Measurements from ENCODE around the gene ASPSCR1.
A peak's percentile ranks its signal among the peaks of the same experiment; 100 is the strongest.

Gene ASPSCR1

DNA sequence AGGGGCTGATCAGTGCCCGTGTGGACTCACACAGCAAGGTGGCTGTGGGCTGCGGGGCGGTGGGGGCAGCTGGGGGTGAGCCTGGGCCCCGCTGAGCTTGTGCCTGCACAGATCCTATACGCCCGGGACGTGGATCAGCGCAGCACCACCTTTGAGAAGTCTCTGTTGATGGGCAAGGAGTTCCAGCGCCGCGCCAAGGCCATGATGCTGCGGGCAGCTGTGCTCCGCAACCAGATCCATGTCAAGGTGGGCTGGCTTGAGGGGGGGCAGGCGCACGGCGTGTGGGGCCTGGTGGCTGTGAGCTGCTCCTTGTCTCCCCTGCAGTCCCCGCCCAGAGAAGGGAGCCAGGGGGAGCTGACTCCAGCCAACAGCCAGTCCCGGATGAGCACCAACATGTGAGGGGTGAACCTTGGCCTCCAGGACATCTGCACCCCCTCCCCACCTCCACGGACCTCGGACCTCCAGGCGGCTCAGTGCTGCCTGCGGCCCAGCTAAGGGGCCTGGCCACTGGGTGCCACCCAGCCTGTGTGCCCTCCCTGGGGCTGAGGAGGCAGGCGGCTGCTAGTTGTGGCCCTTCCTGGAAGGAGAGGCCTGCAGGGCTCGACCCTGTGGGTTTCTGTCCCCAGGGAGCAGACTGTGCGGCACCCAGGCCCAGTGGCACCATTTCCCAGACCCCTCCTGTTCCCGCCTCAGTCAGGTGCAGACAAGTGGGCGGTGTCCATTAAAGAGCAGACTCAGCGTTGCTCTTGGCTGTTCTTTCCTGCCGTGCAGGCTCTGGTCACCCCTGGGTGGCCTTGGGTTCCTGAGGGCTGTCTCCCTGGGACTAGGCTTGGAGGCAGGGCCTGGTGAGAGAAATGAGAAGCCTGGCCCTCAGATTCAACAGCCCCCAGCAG is 79.5 kb downstream of the ASPSCR1 start:
- no peak for TF ChIP-seq JUND (IDR thresholded peaks at IDR 0.05; ENCODE audit: low read depth)
- in situ Hi-C loops (cut with HindIII; ENCODE audit: low pct_unique_long_range_greater_than_20kb, low sequenced_read_pairs): no loop called here
- DNase-seq (ENCODE audit: low read depth in 1 of 2, low spot score in 1 of 2): no peak

DNA sequence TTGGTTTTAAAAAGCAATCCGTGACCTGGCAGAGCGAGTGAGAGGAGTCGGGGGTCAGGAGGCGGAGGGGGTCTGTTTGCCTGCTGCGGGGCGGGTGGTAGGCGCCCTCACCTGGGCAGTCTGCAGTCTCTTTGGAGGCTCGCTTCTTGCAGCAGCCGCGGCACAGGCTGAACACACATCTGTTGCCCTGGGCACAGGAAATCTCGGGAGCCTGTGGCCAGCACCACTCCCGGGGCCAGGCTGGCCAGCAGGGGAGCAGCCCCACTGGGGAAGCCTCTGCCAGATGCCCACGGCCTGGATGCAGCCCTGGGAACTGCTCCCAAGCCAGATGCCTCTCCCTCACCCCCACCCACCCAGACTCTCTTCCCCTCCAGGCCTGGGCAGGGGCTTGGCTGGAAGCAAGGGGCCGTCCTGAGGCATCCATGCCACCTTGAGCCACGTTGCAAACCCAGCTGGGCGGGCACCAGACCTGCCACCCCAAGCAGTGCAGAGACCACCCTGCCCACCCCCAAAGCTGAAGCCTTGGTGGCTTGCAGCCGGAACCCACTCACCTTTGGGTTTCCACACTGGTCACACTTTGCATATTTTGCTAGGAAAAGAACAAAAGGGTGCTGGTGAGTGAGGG is 80.9 kb downstream of the ASPSCR1 start:
- no peak for DNase-seq (ENCODE audit: low read depth in 1 of 2, low spot score in 1 of 2)
- in situ Hi-C loops (cut with HindIII; ENCODE audit: low pct_unique_long_range_greater_than_20kb, low sequenced_read_pairs): no loop called here
- no peak for TF ChIP-seq JUND (IDR thresholded peaks at IDR 0.05; ENCODE audit: low read depth)

DNA sequence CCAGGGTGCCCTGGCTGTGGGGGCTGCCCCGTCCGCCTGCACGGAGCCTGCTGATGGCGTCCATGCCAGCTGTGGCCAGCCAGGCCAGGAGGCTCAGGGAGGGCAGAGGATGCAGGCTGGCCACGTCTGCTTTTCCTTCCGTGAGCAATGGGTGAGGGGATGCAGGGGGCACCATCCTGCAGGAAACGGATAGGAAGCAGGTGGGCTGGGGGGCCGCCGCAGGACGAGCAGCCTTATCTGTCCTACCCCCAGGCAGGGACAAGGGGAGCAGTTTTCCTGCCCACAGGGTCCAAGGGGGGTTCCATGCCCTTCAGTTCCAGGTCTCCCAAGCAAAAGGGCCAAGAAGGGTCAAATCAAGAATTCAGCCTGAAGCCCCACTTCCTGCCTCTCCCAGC is 81.4 kb downstream of the ASPSCR1 start:
- DNase-seq (ENCODE audit: low read depth in 1 of 2, low spot score in 1 of 2): no peak
- TF ChIP-seq JUND (IDR thresholded peaks at IDR 0.05; ENCODE audit: low read depth): no peak
- in situ Hi-C loops (cut with HindIII; ENCODE audit: low pct_unique_long_range_greater_than_20kb, low sequenced_read_pairs): no loop called here

DNA sequence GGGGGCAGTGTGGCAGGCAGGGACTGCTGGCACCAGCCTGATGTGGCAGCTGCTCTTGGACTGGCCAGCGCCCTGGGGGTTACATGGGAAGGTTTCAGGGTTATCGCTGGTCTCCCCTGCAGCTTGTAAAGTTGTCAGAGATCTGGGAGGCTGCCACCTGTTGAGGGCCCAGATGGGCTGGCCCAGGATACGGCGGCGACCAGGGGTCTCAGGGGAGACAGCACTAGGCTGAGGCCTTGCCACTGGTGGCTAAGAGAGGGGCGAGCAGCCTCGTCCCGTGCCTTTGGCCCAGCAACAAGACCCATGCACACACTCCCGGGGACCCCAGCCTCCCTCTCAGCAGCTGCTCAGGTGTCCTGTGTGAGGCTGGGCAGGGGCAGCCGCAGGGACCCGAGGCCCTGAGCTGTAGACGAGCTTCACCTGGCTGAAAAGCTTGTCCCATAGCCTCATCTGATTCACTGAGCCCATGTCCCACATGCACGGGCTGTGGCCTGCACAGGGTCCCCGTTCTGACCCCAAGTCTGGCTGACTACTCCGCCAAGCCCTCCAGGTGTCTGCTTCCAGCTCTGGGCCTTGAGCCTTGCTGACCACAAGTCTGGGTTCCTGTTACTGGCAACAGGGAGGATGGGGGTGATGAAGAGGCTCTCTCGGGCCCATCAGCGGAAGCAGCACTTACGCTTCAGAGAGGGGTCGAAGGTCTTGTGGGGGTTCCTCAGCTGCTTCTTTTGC is 82.0 kb downstream of the ASPSCR1 start:
- TF ChIP-seq JUND (IDR thresholded peaks at IDR 0.05; ENCODE audit: low read depth): no peak
- in situ Hi-C loops (cut with HindIII; ENCODE audit: low pct_unique_long_range_greater_than_20kb, low sequenced_read_pairs): no loop called here
- DNase-seq (ENCODE audit: low read depth in 1 of 2, low spot score in 1 of 2): no peak

DNA sequence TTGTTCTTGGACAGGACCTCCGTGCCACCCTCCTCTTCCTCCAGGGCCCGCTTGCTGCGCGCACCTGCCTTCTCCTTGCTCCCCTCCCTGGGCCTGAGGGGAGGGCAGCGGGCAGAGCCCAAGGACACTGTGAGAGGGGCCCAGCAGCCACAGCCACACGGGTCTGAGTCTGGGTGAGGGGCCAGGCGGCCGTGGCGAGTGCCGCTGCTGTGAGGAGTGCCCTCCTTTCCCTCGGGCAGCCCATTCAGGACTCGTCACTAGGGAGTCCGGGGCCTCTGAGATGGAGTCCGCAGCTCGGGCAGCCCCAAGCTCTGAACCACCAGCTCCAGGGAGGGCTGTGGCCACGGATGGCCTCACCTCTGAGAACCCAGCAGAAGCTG is 82.6 kb downstream of the ASPSCR1 start:
- no peak for TF ChIP-seq JUND (IDR thresholded peaks at IDR 0.05; ENCODE audit: low read depth)
- in situ Hi-C loops (cut with HindIII; ENCODE audit: low pct_unique_long_range_greater_than_20kb, low sequenced_read_pairs): no loop called here
- DNase-seq (ENCODE audit: low read depth in 1 of 2, low spot score in 1 of 2): no peak

DNA sequence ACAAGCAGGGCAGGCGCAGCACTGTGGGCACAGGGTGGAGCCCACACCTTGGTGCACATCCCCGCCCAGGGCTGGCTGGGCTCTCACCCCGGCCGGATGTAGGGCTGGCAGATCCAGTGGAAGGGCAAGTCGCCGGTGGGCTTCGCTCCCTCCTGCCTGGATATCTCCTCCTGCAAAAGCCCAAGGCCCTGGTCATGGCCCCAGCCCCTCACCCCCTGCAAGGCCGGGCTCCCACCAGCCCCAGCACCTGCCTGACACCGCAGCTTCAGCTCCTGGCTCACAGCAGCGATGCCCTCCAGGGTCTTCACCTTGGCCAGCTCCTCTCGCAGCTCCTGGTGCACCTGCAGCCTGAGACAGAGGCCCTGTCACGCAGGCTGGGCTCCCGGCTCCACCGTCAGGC is 83.2 kb downstream of the ASPSCR1 start:
- in situ Hi-C loops (cut with HindIII; ENCODE audit: low pct_unique_long_range_greater_than_20kb, low sequenced_read_pairs): no loop called here
- no peak for TF ChIP-seq JUND (IDR thresholded peaks at IDR 0.05; ENCODE audit: low read depth)
- no peak for DNase-seq (ENCODE audit: low read depth in 1 of 2, low spot score in 1 of 2)

DNA sequence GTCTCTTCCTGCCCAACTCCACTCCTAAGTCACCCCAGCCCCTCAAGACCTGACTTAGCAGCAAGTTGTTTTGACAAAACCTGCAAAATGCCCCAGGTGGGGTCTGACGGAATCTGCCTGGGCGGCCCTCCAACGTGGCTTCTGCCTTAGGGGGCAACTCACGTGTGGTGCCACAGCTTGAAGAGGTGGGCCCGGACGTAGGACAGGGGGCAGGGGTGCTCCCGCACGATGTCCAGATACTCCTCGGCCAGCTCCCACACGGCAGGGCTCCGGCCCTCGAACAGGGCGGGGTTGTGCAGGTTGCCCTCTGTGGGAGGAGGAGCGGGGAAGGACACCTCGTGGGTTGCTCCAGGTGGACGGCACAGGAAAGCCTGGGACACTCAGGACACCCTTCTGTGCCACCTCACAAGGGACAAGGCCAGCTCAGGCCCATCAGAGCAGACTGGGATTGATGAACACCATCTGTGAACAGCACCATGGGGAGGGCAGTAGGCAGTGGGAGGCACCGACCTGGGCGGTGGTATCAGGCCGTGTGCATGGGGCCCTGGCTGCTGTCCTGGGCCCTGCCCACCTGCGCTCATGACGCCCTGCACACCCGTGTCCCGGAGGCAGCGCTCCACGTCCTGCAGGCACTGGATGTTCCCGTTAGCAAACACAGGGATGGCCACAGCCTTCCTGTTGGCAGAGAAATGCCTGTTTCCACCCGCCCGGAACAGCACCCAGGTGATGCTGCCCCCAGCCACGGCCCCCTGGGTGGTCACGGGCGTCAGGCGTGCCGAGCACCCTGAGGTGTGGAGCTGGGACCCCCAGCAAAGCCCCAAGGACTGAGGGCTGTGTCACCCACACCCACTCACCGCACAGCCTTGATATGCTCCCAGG is 83.9 kb downstream of the ASPSCR1 start:
- DNase-seq (ENCODE audit: low read depth in 1 of 2, low spot score in 1 of 2): no peak
- TF ChIP-seq JUND (IDR thresholded peaks at IDR 0.05; ENCODE audit: low read depth): no peak
- in situ Hi-C loops (cut with HindIII; ENCODE audit: low pct_unique_long_range_greater_than_20kb, low sequenced_read_pairs): no loop called here

DNA sequence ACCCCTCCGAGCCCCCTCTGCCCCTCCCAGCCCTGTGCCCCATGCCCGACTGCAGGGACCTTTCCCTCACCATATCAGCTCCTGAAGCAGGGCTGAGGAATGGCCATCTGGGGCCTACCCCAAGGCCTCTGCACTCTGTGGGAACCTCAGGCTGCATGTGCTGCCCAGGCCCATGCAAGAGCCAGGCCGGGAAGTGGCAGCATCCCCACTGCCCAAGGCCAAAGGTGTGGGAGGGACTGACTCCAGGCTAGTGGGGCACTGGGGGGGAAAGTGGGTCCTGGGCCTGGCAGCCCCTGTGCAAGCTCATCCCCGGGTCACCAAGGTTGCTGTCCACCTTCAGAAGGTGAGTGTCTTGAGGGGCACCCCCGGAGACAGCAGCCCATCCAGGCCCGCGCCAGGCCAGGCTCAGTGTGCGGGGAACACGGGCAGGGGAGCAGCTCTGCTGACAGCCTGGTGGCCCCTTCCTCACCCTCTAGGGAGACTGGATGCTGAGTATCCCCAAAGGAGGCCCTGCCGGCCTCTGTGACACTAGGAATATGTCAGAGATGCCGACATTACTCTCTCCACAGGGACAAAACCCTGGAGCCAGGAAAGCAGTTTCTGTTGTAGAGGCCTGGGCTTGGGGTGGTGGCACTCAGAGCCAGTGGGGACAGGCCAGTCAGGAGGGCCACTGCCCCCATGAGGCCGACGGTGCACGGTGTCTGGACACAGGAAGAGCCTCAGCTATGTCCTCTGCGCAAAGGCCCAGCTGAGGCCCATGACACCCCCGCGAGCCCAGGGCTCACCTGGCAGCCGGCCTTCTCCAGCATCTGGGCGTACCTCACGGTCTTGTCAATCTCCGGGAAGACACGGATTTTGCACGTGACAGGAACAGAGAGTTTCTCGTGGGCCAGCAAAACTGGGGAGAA is 84.9 kb downstream of the ASPSCR1 start:
- no peak for TF ChIP-seq JUND (IDR thresholded peaks at IDR 0.05; ENCODE audit: low read depth)
- in situ Hi-C loops (cut with HindIII; ENCODE audit: low pct_unique_long_range_greater_than_20kb, low sequenced_read_pairs): no loop called here

DNA sequence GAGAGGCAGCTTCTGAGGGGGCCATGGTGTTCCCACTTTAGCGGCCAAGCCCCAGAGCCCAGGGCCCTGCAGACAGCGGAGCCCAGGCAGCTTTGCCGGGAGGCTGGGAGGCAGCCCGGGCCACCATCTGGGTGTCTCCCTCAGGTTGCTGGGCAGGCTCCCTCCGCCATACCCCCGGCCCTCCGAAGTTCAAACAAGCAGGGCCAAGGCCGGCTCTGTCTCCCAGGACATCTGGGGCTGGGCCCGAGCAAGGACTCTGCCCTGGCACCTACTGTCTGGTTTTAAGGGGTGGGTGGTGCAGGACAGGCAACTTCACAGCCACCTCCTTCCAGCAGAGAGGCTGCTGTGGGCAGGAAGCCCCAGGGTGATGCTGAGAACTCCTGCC is 85.5 kb downstream of the ASPSCR1 start:
- DNase-seq (ENCODE audit: low read depth in 1 of 2, low spot score in 1 of 2): no peak
- in situ Hi-C loops (cut with HindIII; ENCODE audit: low pct_unique_long_range_greater_than_20kb, low sequenced_read_pairs): no loop called here
- TF ChIP-seq JUND (IDR thresholded peaks at IDR 0.05; ENCODE audit: low read depth): no peak

More for the DNA sequence above, 84.9 kb downstream of the ASPSCR1 start:
- DNase-seq (ENCODE audit: low read depth in 1 of 2, low spot score in 1 of 2): no peak

DNA sequence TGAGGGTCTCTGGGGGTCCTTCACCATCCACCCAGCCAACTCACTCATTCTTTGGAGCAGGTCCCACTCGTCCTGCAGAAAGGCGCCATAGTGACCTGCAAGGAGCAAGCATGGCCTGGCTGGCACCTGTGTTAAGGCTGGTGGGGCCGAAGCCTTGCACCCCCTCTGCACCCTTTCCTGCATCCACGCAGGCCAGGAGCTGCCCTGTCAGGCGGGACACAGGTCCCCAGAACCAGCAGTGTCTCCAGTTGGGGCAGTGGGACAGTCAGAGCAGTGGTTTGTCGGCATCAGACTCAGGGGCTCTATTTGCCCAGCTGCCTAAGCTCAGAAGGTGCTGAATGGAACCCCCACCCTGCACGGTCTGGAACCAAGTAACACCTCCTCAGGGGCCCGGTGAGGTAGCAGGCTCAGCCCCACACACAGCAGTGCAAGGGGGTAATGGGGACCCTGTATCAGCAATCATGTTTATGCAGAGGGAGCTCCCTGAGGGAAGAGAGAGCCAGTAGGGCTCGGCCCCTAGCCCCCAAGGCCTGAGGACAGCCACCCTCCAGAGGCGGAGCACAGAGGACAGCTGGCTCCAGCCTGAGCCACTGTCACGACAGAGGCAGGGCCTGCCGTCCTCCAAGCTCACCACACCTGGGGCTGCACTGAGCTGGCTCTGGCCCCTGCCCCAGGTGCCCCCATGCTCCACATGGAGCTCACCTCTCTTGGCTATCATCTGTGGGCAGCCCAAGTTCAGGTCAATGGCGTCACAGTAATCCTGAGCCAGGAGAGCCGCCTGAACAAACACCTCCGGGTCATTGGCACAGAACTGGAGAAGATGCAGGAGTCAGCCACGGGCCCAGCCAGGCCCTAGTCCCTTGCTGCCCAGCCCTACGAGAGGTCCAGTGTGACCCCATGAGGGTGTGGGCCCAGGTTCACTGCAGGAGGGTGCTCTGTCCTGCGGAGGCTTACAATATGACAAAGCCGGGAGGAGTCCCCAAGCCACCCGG is 86.3 kb downstream of the ASPSCR1 start:
- peak in 1 of 2 experiments; percentile 54 for DNase-seq (ENCODE audit: low read depth in 1 of 2, low spot score in 1 of 2)
- TF ChIP-seq JUND (IDR thresholded peaks at IDR 0.05; ENCODE audit: low read depth): no peak
- in situ Hi-C loops (cut with HindIII; ENCODE audit: low pct_unique_long_range_greater_than_20kb, low sequenced_read_pairs): no loop called here
